Cortex of kidney (tissue), 1 donor: ENCODE results near the gene SEMA3F.

Source experiments
- DNase-seq: peaks from one replicate; lab custom pipeline; 2025; lab: John Stamatoyannopoulos, UW

The SEMA3F gene

GRCh38 chr3:50155891-50156290, 767 bp downstream of the SEMA3F start:
- DNase-seq = no peak

GRCh38 chr3:50156549-50157493, 1.7 kb downstream of the SEMA3F start:
- DNase-seq = no peak

- DNase-seq = no peak
Measured at GRCh38 chr3:50157827-50158529, 2.9 kb downstream of the SEMA3F start.

GRCh38 chr3:50158530-50159146, 3.5 kb downstream of the SEMA3F start:
- no peak for DNase-seq

DNA sequence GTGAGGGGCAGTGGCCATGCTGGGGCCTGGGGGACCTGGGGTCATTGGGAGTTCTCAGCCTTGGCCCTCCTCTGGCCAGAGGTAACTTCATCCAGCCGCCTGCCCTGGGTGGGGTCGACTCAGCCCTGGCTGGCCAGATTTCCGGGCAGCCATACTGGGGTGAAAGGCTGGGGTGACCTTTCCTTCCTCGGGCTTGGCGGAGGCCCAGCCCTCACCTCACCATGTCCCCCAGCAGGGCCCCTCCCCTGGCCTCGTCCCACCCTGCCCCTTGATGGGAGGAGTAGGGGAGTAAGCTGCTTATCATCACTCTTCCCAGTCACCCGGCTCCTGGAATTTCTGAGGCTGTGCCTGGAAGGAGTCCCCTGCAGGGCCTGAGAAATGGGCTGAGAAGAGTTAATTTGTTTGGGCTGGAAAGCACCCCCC, 5.4 kb downstream of the SEMA3F start:
- DNase-seq = no peak

DNA sequence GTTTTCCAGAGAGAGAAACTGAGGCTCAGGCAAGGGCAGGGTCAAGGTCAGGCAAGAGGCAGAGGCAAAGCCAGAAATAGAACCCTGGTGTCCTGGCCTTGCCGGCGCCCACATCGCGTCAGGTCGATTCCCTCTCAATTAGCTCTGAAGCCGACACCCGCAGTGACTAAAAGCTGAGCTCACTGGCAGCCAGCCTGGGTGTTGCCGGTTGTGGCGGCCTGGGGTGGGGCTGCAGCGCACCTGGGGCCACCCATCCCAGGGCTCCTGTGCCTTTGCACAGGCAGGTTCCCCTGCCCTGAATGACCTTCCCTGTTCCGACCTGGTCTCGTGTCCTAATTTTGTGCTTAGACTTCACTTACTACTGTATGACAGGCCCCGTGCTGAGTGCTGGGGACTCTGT, 6.2 kb downstream of the SEMA3F start:
- DNase-seq = no peak

- no peak for DNase-seq
Measured at GRCh38 chr3:50162034-50162883, 7.1 kb downstream of the SEMA3F start.

- DNase-seq = no peak
Measured at GRCh38 chr3:50163572-50164455, 8.7 kb downstream of the SEMA3F start.

DNA sequence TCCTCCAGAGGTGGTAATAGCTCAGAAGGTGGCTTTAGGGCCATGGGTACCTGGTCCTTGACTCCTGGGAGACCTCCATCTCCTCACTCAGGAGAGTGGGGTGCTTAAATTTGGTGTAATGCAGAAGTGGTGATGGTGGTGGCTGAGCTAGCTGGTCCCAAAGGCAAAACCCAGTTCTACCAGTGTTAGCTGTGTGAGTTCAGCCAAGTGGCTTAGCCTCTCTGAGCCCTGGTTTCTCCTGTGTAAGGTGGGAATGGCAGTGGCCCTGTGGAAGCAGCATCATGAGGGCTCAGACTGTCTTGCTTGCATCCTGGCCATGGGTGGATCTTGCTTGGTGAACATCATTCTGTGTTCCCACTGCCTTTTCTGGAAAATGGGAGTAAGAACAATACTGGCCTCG, 9.4 kb downstream of the SEMA3F start:
- DNase-seq = no peak

GRCh38 chr3:50164984-50165909, 10.1 kb downstream of the SEMA3F start:
- DNase-seq = no peak

GRCh38 chr3:50165910-50166538, 10.9 kb downstream of the SEMA3F start:
- no peak for DNase-seq

GRCh38 chr3:50166620-50167019, 11.5 kb downstream of the SEMA3F start:
- no peak for DNase-seq

GRCh38 chr3:50167069-50167840, 12.1 kb downstream of the SEMA3F start:
- no peak for DNase-seq

DNA sequence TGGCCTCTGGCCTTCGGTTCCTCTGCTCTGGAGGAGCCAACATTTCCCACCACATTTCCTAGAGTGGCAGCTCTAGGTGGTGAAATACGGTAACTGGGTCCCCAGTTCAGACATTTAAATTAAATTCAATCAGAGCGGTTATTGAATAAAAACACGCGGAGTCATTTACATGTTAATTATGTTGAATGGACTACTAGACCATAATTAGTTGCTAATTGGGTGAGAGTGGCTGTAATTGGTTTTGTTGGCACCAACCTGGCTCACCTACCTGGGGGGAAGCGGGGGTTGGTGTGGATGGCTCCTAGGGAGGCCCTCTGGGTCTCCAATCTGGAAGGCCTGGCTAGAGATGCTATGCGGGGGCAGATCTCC, 12.7 kb downstream of the SEMA3F start:
- DNase-seq = no peak

DNA sequence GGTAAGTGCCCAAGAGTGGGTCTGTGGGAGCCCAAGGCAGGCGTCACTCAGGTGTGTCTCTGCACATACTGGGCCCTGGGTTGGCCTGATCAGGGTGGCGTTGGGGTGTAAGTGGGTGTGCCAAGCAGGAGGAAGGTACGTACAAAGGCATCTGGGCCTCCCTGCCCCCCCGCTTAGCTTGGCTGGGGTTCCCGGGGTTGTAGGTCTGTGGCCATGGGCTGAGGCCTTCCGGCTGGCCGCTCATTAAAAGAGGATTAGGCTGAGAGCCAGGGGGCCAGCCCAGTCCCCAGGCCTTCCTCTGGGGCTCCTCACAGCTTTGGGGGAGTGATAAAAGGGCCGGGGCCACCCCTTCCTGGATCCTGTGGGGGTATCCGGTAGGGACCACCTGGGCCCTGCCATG, 13.3 kb downstream of the SEMA3F start:
- DNase-seq = no peak

DNA sequence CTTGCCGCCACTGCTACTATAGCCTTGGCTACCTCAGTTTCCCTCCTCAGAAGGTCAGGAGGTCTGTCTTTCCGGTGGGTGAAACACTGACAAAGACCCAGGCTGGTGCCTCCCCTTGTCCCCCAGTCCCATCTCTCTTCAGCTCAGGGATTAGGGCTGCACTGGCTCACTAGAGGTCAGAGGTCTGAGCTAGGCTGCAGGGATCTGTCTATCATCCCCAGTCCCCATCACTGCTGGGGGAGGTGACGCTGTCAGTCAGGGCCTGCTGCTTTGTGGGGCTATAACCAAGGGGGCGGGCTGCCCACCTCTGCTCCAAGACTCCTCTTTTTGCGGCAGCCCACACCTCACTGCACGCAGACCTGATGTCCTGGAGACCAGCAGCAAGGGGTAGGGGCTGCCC, 13.7 kb downstream of the SEMA3F start:
- DNase-seq = no peak

DNA sequence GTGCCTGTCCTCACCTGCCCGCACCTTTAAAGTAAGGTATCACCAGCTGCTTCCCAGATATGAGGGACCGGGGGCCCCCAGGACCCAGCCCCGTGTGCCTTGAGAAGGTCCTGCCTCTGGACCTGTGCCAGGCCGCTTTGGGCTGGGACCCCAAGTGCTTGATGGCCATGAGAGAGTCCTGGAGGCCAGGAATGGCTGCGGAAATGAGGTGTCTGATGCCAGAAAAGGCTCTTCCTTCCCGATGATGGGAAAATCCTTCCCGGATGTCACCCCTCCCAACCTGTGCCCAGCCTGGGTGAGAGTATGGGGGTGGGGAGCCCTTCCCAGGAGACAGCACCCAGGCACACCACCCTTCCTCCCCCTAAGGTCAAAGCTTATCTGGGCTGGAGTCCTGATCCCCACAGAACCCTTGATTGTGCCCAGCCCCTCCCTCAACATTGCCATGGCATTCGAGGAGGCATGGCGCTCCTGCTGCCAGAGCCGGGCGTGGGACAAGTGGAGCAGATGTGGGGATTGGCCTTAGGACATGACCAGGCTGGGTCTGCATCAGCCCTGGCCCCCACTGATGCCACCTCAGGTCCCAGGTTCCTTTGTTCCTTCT, 14.2 kb downstream of the SEMA3F start:
- no peak for DNase-seq

GRCh38 chr3:50169858-50170257, 14.7 kb downstream of the SEMA3F start:
- DNase-seq = no peak
